Testis (tissue), 3 donors: ENCODE results near the gene RPL29. TPM values are rescaled to one million over a fixed set of nuclear protein-coding genes. Genes with fewer than 3 reads are reported as not detected.

ENCODE experiments used
- DNase-seq: peaks from one replicate; pipeline ENCODE4 v3.0.0-alpha.2; 2019
- H3K27ac ChIP-seq, 2 donors: fragments of 200-600 bp; sonication (generic); one replicate each; pipeline ENCODE4 v1.5.1; 2019
- H3K27me3 ChIP-seq: fragments of 200-600 bp; sonication (generic); one replicate; pipeline ENCODE4 v1.5.1; 2019
- H3K36me3 ChIP-seq: fragments of 200-600 bp; sonication (generic); one replicate; pipeline ENCODE4 v1.5.1; 2017; ENCODE audit warnings: low read depth; ENCODE audit errors: missing control alignments
- H3K4me1 ChIP-seq: fragments of 200-600 bp; sonication (generic); one replicate; pipeline ENCODE4 v1.5.1; 2019
- H3K4me3 ChIP-seq, 2 donors: fragments of 200-600 bp; sonication (generic); one replicate each; pipeline ENCODE4 v1.5.1; 2017 to 2019
- H3K9me3 ChIP-seq: fragments of 200-600 bp; sonication (generic); one replicate; pipeline ENCODE4 v1.5.1; 2017
- POLR2A ChIP-seq: fragments of 450-650 bp; IDR thresholded peaks from one replicate; pipeline ENCODE4 v1.6.1; 2017; ENCODE audit warnings: antibody characterized with exemption, mild to moderate bottlenecking, moderate library complexity
- WGBS, 2 donors: methylation state at CpG; one replicate each; pipeline ENCODE4 v1.1.5; 2018; 5-methylcytosine and 5-hydroxymethylcytosine counted together
- intact Hi-C: fragments of 100-400 bp; cut with DNase I; formaldehyde crosslinking; loops from one replicate; pipeline ENCODE4 v1.15.1; 2023; ENCODE audit warnings: low total_unique reads
- polyA plus RNA-seq: library from polyadenylated mRNA; stranded (reverse); fragments of 350-450 nt; fragmentation: Illumina TruSeq; extraction: RNeasy Lipid Tissue Mini Kit (QIAGEN cat#74804); gene quantifications from one replicate; pipeline ENCODE4 v1.2.3, GENCODE V29; 2014; ENCODE audit warnings: low read depth, low replicate concordance; ENCODE audit not compliant: insufficient read depth
- total RNA-seq, 2 donors: library from RNA; depleted of rRNA; stranded (reverse); fragments of >200 nt; gene quantifications; one replicate each; pipeline ENCODE4 v1.2.3, GENCODE V29; 2016
- TF ChIP-seq, protein P1 (sequence below), 3 experiments: fragments of 450-650 bp in 2 of 3; fragments of 200-600 bp in 1 of 3; sonication (generic) in 1 of 3; IDR thresholded peaks; one replicate each; pipeline ENCODE4 v1.5.1; 2016 to 2019; ENCODE audit warnings: antibody characterized with exemption in 3 of 3, mild to moderate bottlenecking in 2 of 3, moderate library complexity in 1 of 3

RPL29 gene
- total and polyA plus RNA-seq, 3 donors from 2014 or later: 491 to 999 (median 965) TPM

DNA sequence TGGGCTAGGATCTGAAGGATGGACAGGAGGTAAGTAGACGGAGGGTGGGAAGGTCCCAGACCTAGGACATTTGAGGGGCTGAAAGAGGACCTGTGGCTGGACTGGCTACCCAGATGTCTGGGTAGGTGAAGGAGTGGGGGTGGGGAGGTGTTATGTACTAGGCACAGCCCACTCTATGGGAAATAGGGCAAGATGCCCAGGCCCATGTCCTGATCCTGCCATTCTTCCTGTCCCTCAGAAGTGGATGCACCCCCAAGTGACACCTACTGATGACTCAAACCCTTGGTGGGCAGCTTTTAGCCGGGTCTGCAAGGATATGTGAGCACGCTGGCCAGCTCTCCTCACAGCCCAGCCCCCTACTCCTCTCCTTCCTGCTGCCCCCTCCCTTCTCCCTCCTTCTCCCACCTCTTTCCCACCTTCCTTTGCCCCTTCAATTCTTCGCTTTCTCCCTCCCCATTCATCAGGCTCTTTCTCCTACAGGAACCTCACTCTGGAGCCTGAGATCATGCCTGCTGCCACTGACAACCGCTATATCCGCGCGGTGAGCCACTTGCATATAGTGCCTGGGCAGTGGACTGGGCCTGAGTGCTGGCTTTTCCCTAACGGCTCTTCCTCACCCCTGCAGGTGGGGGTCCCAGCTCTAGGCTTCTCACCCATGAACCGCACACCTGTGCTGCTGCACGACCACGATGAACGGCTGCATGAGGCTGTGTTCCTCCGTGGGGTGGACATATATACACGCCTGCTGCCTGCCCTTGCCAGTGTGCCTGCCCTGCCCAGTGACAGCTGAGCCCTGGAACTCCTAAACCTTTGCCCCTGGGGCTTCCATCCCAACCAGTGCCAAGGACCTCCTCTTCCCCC is 7.2 kb downstream of the RPL29 start:
- WGBS, 2 donors: 81 to 84% methylated on average over 14 to 15 of the region's 15 CpGs
- Histone ChIP-seq H3K4me3 (no peak overlapping the region), H3K4me1 (peaks cover 10% of the 10 kb centered on the region), H3K27ac (no peak overlapping the region), H3K36me3 (no peaks in the 10 kb centered on the region), H3K9me3 (no peaks in the 10 kb centered on the region), H3K27me3 (no peaks in the 10 kb centered on the region)
- TF ChIP-seq POLR2A: no peak
- TF ChIP-seq, protein P1, sequence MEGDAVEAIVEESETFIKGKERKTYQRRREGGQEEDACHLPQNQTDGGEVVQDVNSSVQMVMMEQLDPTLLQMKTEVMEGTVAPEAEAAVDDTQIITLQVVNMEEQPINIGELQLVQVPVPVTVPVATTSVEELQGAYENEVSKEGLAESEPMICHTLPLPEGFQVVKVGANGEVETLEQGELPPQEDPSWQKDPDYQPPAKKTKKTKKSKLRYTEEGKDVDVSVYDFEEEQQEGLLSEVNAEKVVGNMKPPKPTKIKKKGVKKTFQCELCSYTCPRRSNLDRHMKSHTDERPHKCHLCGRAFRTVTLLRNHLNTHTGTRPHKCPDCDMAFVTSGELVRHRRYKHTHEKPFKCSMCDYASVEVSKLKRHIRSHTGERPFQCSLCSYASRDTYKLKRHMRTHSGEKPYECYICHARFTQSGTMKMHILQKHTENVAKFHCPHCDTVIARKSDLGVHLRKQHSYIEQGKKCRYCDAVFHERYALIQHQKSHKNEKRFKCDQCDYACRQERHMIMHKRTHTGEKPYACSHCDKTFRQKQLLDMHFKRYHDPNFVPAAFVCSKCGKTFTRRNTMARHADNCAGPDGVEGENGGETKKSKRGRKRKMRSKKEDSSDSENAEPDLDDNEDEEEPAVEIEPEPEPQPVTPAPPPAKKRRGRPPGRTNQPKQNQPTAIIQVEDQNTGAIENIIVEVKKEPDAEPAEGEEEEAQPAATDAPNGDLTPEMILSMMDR (IDR thresholded peaks at IDR 0.05): no peak
- intact Hi-C loops: no loop called here
- no peak for DNase-seq

DNA sequence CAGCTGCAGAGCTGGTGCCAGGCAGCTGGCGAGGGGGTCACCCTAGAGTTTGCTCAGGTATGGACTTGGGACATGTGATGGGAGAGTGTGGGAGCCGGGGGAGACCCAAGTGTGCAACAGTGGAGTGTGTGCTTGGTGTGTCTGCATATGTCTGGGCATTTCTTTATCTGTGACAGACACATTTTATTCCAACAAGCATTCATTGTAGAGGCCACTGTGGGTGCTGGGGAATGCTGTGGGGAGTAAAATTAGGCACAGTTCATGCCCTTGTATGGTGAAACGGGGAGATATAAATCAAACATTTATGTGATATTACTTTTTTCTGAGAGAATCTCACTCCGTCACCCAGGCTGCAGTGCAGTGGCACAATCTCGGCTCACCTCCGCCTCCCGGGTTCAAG is 8.1 kb downstream of the RPL29 start:
- Histone ChIP-seq H3K27ac (no peak overlapping the region), H3K9me3 (no peaks in the 10 kb centered on the region), H3K27me3 (no peaks in the 10 kb centered on the region), H3K36me3 (no peaks in the 10 kb centered on the region), H3K4me3 (no peak overlapping the region), H3K4me1 (peaks cover 13% of the 10 kb centered on the region)
- WGBS, 2 donors: 88 to 90% methylated on average over 7 of the region's 7 CpGs
- intact Hi-C loops: no loop called here
- DNase-seq: no peak
- TF ChIP-seq, protein P1 (IDR thresholded peaks at IDR 0.05): no peak
- no peak for TF ChIP-seq POLR2A

DNA sequence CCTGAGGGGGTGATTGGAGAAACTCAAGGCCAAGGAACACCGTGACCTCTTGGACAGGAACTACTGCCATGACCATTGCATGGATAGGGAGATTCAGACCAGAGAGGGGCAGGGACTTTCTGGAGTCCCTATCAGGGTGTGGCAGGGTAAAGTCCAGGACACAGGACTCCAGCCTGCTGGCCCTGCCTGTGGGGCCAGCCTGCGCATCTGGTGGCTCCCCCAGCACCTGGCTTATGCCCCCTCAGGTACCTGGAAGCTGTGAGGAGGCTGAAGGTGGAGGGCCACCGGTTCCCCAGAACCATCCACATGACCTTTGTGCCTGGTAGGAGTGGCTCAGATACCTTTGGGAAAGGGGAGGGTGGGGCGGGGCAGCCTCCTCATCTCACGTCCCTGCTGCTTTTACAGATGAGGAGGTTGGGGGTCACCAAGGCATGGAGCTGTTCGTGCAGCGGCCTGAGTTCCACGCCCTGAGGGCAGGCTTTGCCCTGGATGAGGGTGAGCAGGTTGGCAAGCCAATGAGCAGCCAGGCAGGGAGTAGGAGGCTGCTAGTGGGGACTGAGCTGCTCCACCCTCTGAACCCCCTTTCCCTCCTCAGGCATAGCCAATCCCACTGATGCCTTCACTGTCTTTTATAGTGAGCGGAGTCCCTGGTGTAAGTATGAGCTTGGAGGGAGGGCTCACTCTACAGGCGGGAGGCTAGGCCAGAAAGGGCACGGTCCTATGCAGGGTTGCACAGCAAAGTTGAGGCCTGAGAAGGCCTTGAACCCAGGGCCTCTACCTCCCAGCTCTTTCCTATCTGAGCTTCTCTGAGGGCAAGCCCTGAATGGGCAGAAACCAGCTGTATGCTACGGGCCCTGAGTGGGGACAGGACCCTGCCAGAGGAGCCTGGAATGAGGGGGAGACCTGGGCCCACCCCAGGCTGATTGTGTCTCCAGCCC is 9.4 kb downstream of the RPL29 start:
- H3K4me1 ChIP-seq: peaks cover 20% of the 10 kb centered on the region
- WGBS, 2 donors: 82 to 87% methylated on average over 8 to 12 of the region's 12 CpGs
- no peak for DNase-seq
- TF ChIP-seq POLR2A: no peak
- TF ChIP-seq, protein P1 (IDR thresholded peaks at IDR 0.05): no peak
- no peaks in the 10 kb centered on the region for H3K9me3 ChIP-seq
- intact Hi-C loops: no loop called here
- H3K27me3 ChIP-seq: no peaks in the 10 kb centered on the region
- no peak overlapping the region for H3K27ac ChIP-seq
- no peaks in the 10 kb centered on the region for H3K36me3 ChIP-seq
- H3K4me3 ChIP-seq: no peak overlapping the region

- DNase-seq: no peak
- intact Hi-C loops: no loop called here
- Histone ChIP-seq H3K9me3 (no peaks in the 10 kb centered on the region), H3K4me1 (peaks cover 20% of the 10 kb centered on the region), H3K27me3 (no peaks in the 10 kb centered on the region), H3K27ac (no peak overlapping the region), H3K4me3 (no peak overlapping the region), H3K36me3 (no peaks in the 10 kb centered on the region)
- TF ChIP-seq, protein P1 (IDR thresholded peaks at IDR 0.05): no peak
- TF ChIP-seq POLR2A: no peak
- 91 to 100% methylated on average over 1 to 6 of the region's 6 CpGs for WGBS, 2 donors
Observed at GRCh38 chr3:51985063-51985462, 10.6 kb downstream of the RPL29 start.
